ENCODE results near the gene PFAS. TPM values are rescaled to one million over a fixed set of nuclear protein-coding genes. Genes with fewer than 3 reads are reported as not detected.
A peak's percentile ranks its signal among the peaks of the same experiment; 100 is the strongest.

PFAS gene
- total RNA-seq, 1 donor from 2014 or later, result 23.7 TPM

DNA sequence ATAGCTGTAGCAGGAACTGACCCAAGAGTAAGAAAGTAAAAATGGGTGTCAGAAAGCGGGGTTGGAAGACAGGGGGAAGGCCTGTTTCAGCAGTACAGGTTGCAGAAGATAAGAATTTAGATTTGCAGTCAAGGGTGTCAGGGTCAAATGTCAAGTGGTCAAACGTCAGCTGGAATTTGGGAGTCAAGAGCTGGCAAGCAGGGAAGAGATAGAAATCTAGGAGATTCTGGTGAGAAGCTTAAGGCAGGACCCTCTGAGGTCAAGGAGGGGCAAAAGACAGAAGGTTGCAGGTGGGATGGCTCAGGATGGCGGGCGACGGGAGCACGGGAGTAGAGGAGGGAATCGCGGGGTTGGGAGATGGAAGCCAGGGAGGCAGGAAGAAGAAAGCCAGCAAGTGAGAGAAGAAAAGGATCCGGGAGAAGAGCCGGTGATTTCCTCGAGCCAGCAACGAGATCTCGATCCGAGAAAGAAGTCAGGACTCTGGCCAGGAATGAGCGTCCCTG, 45.8 kb downstream of the PFAS start:
- no peak for DNase-seq (ENCODE audit: low read depth)

DNA sequence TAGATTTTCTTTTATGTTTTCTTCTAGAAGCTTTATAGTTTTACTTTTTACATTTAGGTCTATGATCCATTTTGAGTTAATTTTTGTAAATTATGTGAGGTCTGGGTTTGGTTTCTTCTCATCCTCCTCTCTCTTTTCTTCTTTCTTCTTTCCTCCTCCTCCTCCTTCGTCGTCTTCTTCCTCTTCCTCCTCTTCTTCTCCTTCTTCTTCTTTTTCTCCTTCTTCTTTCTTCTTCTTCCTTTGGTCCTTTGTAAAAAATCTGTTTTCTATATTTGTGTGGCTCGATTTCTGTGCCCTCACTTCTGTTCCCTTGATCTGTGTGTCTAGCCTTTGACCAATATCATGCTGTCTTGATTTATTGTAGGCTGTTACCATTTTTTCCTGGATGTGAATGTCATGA, 51.1 kb downstream of the PFAS start:
- no peak for DNase-seq (ENCODE audit: low read depth)

DNA sequence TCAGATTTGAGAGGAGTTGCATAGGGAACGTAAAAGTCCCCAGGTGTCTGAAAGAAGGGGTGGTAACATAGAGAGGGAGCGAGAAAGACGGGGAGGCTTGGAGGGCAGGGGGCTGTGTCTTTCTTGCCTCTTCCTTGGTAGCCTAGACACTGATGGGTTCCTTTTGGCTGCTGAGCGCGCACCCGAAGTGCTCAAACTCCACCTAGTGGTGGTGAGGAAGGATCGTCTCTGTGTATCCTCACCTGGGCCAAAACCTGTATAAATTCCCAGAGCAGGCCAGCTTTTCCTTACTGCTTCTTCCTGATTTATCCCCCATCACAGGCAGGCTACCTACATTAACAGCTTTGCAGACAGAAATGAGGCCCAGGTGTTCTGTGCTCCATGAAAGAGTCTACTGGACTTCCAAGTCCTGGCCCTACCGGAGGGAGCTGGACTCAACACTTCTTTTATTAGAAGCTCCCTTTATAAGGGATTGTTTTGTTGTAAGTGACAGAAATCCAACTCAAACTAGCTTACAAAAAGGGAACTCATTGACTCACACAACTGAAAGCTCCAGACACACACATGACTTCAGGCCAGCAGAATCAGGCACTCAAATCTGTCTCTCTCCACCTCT, 51.6 kb downstream of the PFAS start:
- DNase-seq (ENCODE audit: low read depth), result peak; percentile 50

DNA sequence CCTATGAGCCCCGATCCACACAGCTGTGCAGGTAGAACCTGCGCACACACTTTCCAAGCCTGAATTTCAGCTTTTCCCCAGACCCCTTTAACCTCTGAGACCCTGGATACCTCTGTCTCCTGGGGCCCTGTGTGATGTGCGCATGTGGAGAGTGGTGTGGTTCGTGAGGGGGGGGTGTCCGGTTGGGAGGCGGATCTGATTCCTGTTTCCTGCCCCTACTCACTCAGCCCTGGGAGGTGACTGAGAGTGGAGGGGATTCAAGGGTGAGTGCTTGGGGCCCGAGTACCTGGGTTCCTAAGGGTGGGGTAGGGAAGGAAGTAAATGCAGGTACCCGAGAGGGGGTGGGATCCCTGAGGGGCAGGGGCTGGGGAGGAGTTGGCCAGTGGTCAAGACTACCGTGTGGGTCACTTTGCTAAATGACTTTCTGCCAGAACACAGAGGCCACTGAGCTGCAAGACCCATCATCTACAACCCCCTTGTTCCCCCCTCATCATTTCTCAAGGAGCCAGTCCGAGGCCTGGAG, 61.6 kb downstream of the PFAS start:
- no peak for DNase-seq (ENCODE audit: low read depth)

DNA sequence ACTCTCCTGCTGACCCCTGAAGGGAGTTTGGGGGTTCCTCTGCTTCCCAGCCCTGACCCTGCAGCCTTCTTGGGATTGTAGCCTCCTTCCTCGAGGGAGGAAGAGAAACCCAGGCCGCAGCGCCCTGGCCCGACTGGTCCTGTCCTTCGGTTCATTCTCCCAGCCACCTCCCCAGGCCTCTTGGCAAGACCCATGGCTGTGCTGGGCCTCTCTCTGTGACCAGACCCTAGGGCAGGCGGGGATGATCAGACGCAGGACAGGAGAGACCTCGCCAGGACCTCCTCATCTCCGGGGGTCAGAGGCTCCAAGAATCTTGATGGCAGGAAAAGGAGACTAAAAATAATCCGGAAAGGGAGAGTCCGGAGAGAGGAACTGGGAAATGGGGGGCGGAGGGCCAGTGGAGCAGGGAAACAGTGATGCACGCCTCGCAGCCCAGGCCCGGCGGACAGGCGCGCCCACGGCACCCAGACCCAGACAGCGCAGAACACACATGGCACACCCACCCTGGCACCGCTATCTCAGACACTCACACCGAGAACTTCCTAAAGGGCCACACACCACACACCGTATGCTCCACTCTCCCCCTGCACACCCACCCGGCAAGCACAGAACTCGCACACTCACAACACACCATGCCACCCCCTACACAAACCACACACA, 62.2 kb downstream of the PFAS start:
- no peak for DNase-seq (ENCODE audit: low read depth)

DNA sequence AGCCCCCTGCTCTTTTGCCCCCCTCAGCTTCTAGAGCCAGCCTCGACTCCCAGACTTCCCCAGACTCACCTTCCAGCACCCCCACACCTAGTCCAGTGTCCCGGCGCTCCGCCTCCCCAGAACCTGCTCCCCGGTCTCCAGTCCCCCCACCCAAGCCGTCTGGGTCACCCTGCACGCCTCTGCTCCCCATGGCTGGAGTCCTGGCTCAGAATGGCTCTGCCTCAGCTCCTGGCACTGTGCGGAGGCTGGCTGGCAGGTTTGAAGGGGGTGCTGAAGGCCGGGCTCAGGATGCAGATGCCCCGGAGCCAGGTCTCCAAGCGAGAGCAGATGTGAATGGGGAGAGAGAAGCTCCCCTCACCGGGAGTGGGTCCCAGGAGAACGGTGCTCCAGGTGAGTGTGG, 63.2 kb downstream of the PFAS start:
- DNase-seq (ENCODE audit: low read depth), result no peak

DNA sequence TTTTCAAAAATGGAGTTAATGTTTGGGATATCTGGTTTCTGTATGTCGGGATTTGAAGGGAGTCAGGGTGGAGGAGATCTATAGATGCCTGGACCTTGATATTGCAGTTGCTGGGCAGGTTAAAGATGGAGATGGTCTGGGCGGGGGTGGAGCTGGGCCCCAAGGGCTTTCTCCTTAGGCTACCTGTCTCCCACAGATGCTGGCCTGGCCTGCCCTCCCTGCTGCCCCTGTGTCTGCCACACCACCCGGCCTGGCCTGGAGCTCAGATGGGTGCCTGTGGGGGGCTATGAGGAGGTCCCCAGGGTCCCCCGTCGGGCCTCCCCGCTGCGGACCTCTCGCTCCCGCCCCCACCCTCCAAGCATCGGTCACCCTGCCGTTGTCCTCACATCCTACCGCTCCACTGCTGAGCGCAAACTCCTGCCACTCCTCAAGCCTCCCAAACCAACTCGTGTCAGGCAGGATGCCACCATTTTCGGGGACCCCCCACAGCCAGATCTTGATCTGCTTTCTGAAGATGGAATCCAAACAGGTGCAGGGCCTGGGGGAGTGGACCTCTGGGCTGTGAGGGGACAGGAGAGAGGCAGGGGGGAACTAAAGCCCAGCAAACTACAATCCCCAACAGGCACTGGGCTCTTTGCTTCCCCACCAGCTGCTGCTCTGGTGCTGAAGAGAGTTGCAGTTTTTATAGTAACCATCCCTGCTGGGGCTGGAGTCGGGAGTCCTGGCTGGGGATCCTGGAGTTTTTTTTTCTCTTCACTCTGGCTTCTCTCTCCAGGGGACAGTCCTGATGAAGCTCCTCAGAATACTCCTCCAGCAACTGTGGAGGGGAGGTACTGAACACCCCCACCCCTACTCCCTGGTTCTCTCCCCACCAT, 63.9 kb downstream of the PFAS start:
- DNase-seq (ENCODE audit: low read depth), result no peak

DNA sequence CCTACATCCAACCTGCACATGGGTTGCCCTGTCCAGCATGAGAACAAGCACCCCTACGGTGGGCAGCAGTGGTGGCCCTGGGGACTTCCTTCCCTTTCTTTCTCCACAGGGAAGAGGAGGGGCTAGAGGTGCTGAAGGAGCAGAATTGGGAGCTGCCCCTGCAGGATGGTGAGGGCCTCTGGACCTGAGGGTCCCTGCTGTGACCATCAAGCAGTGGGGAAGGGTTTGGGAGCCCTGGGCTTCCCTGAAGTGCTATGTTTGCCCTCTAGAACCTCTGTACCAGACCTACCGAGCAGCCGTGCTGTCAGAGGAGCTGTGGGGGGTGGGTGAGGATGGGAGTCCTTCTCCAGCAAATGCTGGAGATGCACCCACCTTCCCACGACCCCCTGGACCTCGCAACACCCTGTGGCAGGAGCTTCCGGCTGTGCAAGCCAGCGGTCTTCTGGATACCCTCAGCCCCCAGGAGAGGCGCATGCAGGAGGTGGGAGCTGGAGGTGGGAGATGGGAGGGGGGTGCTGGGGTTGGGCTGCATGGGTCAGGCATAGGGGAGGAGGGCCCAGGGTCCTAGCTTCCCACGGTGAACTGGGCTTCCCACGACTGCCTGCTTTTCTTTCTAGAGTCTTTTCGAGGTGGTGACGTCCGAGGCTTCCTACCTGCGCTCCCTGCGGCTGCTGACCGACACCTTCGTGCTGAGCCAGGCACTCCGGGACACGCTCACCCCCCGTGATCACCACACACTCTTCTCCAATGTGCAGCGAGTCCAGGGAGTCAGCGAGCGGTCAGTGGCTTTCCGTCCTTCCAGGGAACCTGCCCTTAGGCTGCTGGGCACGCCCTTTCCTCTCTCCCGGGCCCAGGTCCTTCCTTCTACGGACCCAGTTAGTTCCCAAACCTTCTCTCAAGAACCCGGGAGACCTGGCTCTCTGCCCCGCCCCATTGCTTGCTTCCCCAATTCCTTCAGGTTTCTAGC, 66.0 kb downstream of the PFAS start:
- DNase-seq (ENCODE audit: low read depth), result peak; percentile 11

DNA sequence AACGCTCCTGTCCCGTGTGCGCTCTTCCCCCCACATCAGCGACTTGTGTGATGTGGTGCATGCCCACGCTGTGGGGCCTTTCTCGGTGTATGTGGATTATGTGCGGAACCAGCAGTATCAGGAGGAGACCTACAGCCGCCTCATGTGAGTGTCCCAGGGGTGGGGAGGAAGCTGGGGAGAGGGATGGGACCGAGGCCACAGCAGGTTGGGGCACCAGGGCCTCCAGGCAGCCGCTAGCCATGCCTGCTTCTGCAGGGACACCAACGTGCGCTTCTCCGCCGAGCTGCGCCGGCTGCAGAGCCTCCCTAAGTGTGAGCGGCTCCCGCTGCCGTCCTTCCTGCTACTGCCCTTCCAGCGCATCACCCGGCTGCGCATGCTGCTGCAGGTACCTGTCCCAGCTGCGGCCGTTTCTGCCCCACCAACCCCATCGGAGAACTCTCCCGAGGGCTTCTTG, 66.7 kb downstream of the PFAS start:
- DNase-seq (ENCODE audit: low read depth), result no peak

DNA sequence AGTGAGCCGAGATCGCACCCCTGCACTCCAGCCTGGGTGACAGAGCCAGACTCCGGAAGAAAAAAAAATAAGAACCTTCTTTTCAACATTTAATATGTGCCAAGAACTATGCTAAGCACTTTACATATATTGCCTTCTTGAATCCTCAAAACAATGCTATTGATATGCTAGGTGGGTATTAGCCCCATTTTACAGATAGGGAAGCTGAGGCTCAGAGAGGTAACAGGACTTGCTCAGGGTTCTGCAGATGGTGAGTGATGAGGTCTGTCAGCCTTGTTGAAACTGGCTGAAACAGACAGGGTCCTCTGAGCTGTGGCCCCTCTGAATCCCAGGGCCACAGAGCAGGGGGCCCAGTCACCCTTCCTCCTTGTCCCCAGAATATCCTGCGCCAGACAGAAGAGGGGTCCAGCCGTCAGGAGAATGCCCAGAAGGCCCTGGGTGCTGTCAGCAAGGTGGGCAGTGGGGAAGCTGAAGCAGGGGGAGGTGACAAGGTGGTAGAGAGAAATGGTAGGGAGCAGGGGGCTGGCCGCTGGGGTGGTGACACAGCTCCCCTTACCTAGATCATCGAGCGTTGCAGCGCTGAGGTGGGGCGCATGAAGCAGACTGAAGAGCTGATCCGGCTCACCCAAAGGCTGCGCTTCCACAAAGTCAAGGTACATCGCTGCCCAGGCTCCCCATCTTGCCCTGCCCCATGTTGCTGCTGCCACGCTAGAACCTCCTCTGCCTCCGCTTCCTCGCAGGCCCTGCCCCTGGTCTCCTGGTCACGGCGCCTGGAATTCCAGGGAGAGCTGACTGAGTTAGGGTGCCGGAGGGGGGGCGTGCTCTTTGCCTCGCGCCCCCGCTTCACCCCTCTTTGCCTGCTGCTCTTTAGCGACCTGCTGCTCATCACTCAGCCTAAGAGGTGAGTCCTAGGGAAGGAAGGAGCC, 69.2 kb downstream of the PFAS start:
- no peak for DNase-seq (ENCODE audit: low read depth)

Other genes starting within 250 kb of the PFAS start
- gene GUCY2D, start 246.7 kb upstream of the PFAS start, total RNA-seq, result not detected in 2 replicates
- gene ALOX15B, start 210.2 kb upstream of the PFAS start, total RNA-seq, result 0.20 and 2.1 TPM in 2 replicates
- not detected in 2 replicates for gene ALOX12B, start 161.6 kb upstream of the PFAS start, total RNA-seq
- gene ALOXE3, start 130.8 kb upstream of the PFAS start, total RNA-seq, result 0.17 TPM in 1 of 2 replicates, not detected in the other
- not detected in 2 replicates for gene HES7, start 125.2 kb upstream of the PFAS start, total RNA-seq
- 4.3 and 34.5 TPM in 2 replicates for gene PER1, start 96.9 kb upstream of the PFAS start, total RNA-seq
- 2.6 and 6.2 TPM in 2 replicates for gene VAMP2, start 86.3 kb upstream of the PFAS start, total RNA-seq
- 22.7 and 24.0 TPM in 2 replicates for gene TMEM107, start 72.9 kb upstream of the PFAS start, total RNA-seq
- 11.5 and 12.9 TPM in 2 replicates for gene BORCS6, start 59.1 kb upstream of the PFAS start, total RNA-seq
- 1.0 and 27.8 TPM in 2 replicates for gene AURKB, start 38.7 kb upstream of the PFAS start, total RNA-seq
- gene CTC1, start 1.2 kb upstream of the PFAS start, total RNA-seq, result 3.5 and 12.7 TPM in 2 replicates
- gene RANGRF, start 39.4 kb downstream of the PFAS start, total RNA-seq, result 5.4 and 6.6 TPM in 2 replicates
- 0.35 and 1.3 TPM in 2 replicates for gene SLC25A35, start 46.1 kb downstream of the PFAS start, total RNA-seq
- 0.05 TPM in 1 of 2 replicates, not detected in the other for gene ARHGEF15, start 61.0 kb downstream of the PFAS start, total RNA-seq
- not detected in 2 replicates for gene ODF4, start 90.6 kb downstream of the PFAS start, total RNA-seq
- 4,087 and 4,717 TPM in 2 replicates for gene RPL26, start 133.9 kb downstream of the PFAS start, total RNA-seq
- not detected in 2 replicates for gene RNF222, start 148.5 kb downstream of the PFAS start, total RNA-seq
- 31.8 and 38.0 TPM in 2 replicates for gene NDEL1, start 186.6 kb downstream of the PFAS start, total RNA-seq

Data from renal cortical epithelial cell (primary cell).